Sciatic nerve (tissue), 2 donors: Measurements from ENCODE around the gene PLXNC1. TPM values are rescaled to one million over a fixed set of nuclear protein-coding genes. Genes with fewer than 3 reads are reported as not detected.
"Not testable (repeated sequence)": the region's sequence is repeated elsewhere in the genome, so short reads cannot be mapped to it uniquely, and the experiment has no call there.

Experiments used
- ATAC-seq: fragments of 200-7000 bp; cut with Tn5 transposase; one replicate; pipeline ENCODE4 v1.9.1; 2020; ENCODE audit warnings: mild to moderate bottlenecking, moderate library complexity
- DNase-seq: peaks from one replicate; pipeline ENCODE4 v3.0.0-alpha.2; 2020; ENCODE audit warnings: low spot score
- intact Hi-C: fragments of 100-400 bp; cut with DNase I; formaldehyde crosslinking; loops from one replicate; pipeline ENCODE4 v1.14.2; 2022
- total RNA-seq: library from RNA; stranded (reverse); fragmentation: NEBNext Ultra II Directional; extraction: Animal tissue kit (Norgen Biotek cat#: 25700); gene quantifications from one replicate; pipeline ENCODE4 v1.2.1, GENCODE V29; 2021
- donor health status: DM: no; HTN: no; CAD: no.
- donor health status: DM: no; HTN: no; CAD: no.

PLXNC1 gene
- total RNA-seq, 1 donor from 2014 or later: 22.8 TPM

GRCh38 chr12:94299846-94300245 lies 151.5 kb downstream of the PLXNC1 start:
- DNase-seq (no peak), ATAC-seq (no peak)
- intact Hi-C loops: no loop called here

- ATAC-seq (no peak), DNase-seq (no peak)
- intact Hi-C loops: no loop called here
Observed at GRCh38 chr12:94304012-94304411, 155.6 kb downstream of the PLXNC1 start.

DNA sequence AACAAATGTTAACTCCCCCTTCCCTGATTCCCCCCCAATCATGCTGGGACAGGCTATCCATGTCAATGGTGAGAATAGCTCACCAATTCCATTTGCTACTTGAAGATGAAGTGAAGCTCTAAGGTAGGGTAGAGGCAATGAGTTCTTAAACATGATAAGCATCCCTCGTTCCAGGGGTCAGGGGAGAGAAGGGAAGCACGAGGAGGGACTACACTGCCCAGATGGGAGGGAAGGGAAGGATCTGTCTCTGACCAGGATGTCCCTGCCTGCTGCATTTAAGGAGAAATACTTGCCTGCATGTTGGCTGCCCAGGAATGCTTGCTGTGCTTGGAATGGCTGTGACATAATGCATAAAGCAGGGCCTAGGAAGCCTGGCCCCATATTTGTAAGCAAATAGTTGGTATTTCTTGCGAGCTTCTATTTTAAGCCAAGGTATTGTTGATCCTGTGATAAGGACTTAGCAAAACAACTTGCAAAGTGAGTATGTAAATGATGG lies 156.2 kb downstream of the PLXNC1 start:
- intact Hi-C loops: no loop called here
- DNase-seq: no peak
- ATAC-seq: no peak

DNA sequence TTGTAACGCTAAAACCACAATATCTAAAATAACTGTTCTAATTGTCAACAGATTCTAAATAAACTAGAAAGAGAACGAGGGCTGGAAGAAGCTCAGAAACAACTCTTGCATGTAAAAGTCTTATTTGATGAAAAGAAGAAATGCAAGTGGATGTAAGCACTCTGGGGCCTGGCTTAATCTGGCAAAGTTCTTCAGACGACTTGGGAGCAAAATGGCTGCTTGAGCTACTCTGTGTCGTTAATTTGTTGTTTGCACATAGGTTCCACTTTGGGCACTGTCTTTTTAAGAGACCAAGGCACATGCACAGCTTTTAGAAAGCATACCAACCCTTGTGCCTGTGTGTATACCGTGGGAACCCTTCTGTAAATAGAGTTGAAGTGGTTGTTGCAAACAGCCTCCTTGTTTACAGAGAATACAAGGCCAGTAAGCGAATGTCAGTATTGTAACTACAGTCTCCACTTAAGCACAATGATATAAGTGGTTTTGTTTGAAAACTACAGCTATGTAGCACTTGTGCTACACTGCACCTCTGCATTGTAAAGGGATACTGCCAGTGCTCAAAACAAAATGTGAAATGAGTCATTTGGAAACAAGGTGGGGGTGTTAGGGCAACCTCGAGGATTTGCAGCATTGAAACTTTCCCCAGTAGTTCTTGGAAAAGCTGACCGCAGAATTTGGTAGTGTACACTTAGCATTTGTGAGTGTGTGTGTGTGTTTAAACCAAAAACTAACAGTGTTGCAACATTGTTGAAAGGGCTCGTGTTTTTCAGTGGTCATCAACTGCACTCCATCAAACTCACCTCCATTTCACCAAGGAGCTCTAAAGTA lies 157.0 kb downstream of the PLXNC1 start:
- DNase-seq: no peak
- peak; percentile 63 for ATAC-seq
- intact Hi-C loops: no loop called here

DNA sequence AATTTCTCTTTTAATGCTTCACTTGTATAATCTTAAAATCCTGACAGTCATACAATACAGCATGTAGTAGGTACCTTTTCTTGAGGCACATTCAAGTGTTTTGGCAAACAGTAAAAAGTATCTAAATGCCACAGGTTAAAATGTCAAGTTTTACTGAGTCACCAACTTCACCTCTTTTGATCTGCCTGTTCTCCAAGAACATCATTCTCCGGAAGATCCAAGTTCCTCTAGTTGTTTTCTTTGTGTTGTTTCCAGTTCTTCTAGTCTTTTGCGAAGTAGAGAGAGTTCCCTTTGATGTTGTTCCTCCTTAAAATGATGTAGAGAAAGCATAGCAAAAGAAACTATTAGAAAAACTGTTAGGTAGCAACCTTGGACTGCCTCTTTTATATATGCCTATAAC lies 160.2 kb downstream of the PLXNC1 start:
- intact Hi-C loops: no loop called here
- ATAC-seq (peak; percentile 79), DNase-seq (no peak)

DNA sequence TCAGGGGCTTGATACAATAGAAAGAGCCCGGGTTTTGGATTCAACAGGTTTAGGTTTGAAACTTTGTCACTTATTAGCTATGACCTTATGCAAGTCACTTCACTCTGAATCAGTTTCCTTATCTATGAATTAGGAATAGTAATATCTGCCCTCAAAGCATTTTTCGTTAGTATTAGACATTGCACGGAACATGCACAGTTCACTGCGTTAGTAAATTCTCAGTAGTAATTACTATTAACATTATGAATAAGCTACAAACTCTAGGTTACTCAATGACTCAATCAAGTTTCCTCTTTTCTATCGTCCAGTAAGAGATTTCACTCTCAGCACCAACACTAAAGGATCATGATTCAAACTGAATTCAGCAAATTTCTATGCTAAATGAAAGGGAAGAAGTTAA lies 161.0 kb downstream of the PLXNC1 start:
- ATAC-seq (no peak), DNase-seq (no peak)
- intact Hi-C loops: no loop called here

DNA sequence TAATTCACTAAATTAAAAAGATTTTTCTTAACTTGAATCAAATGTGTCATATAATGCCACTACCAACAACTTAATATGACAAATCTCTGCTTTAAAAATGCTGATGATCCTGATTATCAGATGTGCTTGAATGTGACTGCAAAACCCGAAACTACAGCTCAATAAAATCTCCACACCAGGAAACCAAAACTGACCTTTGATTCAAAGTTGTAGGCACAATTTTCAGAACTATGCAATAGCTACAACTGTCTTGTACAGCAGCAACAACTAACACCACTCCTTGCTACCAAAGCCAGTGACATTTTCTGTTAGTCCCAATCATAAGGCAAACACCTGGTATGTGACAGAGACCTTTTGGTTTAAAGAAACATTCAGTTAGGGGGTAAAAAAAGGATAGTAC lies 164.0 kb downstream of the PLXNC1 start:
- intact Hi-C loops: no loop called here
- no peak for ATAC-seq
- DNase-seq: no peak

GRCh38 chr12:94316600-94316999 lies 168.2 kb downstream of the PLXNC1 start:
- intact Hi-C loops, DNase-seq, ATAC-seq: not testable (repeated sequence)

DNA sequence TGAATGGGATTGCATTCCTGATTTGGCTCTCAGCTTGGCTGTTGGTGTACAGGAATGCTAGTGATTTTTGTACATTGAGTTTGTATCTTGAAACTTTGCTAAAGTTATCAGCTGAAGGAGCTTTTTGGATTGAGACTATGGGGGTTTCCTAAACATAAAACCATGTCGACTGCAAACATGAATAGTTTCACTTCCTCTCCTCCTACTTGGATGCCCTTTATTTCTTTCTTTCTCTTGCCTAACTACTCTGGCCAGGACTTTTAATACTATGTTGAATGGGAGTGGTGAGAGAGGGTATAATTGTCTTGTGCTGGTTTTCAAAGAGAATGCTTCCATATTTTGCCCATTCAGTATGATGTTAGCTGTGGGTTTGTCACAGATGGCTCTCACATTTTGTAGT lies 169.8 kb downstream of the PLXNC1 start:
- intact Hi-C loops: no loop called here
- DNase-seq (no peak), ATAC-seq (no peak)

DNA sequence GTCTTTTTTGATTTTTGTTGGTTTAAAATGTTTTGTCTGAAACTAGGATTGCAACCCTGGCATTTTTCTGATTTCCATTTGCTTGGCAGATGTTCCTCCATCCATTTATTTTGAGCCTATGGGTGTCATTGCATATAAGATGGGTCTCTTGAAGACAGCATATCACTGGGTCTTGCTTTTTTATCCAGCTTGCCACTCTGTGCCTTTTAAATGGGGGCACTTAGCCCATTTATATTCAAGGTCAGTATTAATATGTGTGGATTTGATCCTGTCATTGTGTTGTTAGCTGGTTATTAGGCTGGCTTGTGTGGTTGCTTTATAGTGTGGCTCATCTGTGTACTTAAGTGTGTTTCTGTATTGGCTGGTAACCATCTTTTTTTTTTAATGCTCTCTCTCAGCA lies 171.7 kb downstream of the PLXNC1 start:
- ATAC-seq (no peak), DNase-seq (no peak)
- intact Hi-C loops: no loop called here

DNA sequence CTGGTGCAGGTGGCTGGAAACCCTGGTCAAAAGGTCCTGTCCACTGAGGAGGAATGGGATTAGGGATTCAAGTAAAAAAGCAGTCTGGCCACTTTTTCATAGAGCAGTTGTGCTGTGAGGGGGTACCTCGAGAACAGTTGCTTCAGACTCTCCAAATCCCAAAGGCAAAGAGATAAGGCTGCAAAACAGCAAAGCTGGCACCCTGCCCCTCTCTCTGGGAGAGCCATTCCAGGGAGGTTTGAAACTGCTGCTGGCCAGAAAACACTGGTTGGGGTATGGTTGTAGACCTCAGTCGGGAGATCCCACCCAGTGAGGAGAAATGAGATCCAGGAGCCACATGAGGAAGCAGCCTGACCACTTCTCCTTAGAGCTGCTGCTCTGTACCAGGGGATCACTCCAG lies 174.0 kb downstream of the PLXNC1 start:
- no peak for DNase-seq
- ATAC-seq: no peak

GRCh38 chr12:94326234-94326633 lies 177.9 kb downstream of the PLXNC1 start:
- DNase-seq: no peak
- no peak for ATAC-seq
- intact Hi-C loops: no loop called here

More for the DNA sequence above, 174.0 kb downstream of the PLXNC1 start:
- intact Hi-C loops: no loop called here

- no peak for ATAC-seq
- intact Hi-C loops: no loop called here
- no peak for DNase-seq
Observed at GRCh38 chr12:94326727-94327126, 178.3 kb downstream of the PLXNC1 start.

- DNase-seq: no peak
- peak; percentile 48 for ATAC-seq
- intact Hi-C loops: no loop called here
Observed at GRCh38 chr12:94327809-94328208, 179.4 kb downstream of the PLXNC1 start.

DNA sequence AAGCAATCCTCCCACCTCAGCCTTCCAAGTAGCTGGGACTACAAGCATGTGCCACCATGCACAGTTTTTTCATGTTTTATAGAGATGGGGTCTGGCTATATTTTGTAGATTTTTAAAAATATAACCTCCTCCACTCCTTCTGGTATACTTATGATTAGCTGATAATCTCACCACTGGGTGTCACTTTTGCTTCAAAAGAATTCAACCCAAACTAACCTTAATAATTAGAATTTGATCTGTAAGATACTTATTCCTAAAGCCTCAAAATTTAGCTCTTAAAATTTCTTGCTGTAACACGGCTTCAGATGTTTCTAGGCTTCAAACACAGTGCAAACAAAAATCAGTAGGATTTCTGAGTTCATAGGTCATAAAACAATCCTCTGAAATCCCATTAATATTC lies 181.0 kb downstream of the PLXNC1 start:
- ATAC-seq (no peak), DNase-seq (no peak)
- intact Hi-C loops: no loop called here

GRCh38 chr12:94333396-94333795 lies 185.0 kb downstream of the PLXNC1 start:
- ATAC-seq (no peak), DNase-seq (no peak)
- intact Hi-C loops: no loop called here

DNA sequence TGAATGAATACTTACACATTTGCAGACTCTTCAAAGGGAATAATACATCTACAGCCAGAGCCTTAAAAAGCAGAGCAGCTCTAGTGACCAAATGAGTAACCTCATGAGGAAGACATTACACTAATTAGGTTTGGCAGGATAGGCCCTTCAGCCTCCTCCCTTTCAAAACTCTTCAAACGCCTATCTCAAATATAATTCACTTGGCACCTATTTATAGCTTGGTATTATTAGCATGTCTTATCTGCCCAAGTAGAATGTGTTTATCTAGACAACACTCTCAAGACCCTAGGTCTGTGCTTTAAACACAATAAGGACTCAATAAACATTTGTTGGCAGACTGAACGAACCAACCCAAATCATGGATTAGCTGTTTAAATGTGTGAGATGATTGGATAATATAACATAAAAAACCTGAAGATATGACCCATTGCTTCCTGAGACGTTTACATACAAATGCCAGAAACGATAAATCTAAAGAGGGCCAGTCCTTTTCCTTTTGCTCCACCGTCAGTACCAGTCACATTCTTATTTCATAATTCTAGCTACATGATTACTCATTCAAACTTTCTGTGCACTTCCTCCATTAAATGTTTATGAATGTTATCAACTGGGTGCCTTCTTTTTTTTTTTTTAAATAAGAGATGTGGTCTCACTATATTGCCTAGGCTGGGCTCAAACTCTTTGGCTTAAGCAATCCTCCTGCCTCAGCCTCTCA lies 188.0 kb downstream of the PLXNC1 start:
- intact Hi-C loops: no loop called here
- no peak for DNase-seq
- no peak for ATAC-seq

DNA sequence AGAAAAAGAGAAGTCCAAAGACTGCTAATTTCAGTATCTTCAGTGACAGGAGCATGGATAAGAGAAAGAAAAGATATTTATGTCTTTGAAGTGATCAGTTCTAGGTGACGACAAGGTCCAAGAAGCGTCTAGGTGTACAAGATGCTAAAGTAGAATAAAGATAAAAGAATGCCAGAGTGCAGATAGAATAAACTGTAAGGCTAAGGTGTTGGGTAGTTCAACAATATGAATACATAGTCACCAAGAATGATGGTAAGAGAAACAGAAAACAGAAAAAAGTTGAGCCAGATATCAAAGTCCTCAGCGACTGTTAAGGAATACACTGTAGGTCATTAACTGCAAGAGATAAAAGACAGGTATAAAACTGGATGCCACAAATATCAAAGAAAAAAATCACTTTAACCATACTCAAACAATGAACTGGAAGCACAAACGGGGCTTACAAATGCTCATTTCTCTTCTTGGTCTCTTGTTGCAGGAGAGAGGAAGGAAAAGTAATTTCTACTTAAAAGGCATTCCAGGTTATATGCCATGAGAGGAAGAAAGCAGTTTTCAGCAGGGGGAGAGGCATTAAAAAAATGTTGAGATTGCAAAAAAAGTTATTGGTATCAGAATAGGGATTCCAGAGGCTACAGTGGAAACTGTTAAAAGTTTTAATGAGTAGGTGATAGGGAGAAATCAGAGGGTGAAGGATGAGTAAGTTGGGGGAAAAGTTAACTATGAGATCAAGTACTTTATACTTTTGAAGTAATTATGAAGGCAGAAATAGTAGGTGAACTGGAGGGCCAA lies 189.8 kb downstream of the PLXNC1 start:
- DNase-seq (no peak), ATAC-seq (no peak)
- intact Hi-C loops: no loop called here

DNA sequence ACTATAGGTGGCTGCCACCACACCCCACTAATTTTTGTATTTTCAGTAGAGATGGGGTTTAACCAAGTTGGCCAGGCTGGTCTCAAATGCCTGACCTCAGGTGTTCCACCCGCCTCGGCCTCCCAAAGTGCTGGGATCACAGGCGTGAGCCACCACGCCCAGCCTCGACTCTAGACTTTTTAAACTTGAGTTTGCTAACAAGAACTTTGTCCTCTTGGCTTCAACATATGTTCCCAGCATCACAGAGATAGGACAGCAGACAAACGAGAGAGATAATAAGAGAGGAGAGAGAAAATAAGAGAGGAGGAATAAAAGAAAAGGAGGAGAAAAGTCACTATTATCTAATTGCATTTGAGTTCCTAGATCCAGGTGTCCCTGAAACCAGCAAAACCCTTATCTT lies 192.2 kb downstream of the PLXNC1 start:
- ATAC-seq: no peak
- intact Hi-C loops: no loop called here
- DNase-seq: no peak

GRCh38 chr12:94353130-94353529 lies 204.8 kb downstream of the PLXNC1 start:
- DNase-seq (no peak), ATAC-seq (no peak)
- intact Hi-C loops: no loop called here
